Measurements from ENCODE around the gene RAB40C. TPM values are rescaled to one million over a fixed set of nuclear protein-coding genes. Genes with fewer than 3 reads are reported as not detected.
A peak's percentile ranks its signal among the peaks of the same experiment; 100 is the strongest.

RAB40C gene
- polyA plus RNA-seq, 2 of the 4 experiments (the other 2 are of a cell fraction), result 4.4 to 9.7 TPM

DNA sequence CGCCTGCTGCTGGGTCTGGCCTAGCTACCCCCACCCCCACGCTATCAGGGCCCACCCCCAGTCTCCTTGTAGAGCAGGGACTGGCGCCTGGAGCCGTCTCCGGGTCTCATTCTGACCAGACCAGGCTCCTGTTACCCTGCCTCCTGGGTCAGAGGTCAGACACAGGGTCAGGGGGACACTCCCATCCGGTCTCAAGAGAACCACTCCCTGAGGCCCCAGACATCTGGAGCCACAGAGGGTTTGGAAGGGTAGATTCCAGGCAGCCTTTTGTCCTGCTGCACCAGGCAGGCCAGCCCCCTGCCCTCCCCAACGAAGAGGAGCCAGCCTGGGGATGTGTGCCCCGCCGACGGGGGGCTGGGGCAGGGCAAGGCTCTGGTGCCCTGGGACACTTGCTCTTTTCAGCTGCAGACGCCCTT is 40.0 kb downstream of the RAB40C start:
- TF ChIP-seq KDM5A (IDR thresholded peaks at IDR 0.05), result no peak
- no peak for TF ChIP-seq FOSL2 (IDR thresholded peaks at IDR 0.05)
- TF ChIP-seq FOSL2 (CRISPR knock-in tag; IDR thresholded peaks at IDR 0.05), result no peak
- no peak for TF ChIP-seq MAZ (IDR thresholded peaks at IDR 0.05; ENCODE audit: borderline replicate concordance, low read depth, low read length)
- TF ChIP-seq RAD21 (conservative IDR thresholded peaks at IDR 0.05 in 1 of 2, IDR thresholded peaks at IDR 0.05 in 1 of 2), result no peak
- TF ChIP-seq, protein P1, sequence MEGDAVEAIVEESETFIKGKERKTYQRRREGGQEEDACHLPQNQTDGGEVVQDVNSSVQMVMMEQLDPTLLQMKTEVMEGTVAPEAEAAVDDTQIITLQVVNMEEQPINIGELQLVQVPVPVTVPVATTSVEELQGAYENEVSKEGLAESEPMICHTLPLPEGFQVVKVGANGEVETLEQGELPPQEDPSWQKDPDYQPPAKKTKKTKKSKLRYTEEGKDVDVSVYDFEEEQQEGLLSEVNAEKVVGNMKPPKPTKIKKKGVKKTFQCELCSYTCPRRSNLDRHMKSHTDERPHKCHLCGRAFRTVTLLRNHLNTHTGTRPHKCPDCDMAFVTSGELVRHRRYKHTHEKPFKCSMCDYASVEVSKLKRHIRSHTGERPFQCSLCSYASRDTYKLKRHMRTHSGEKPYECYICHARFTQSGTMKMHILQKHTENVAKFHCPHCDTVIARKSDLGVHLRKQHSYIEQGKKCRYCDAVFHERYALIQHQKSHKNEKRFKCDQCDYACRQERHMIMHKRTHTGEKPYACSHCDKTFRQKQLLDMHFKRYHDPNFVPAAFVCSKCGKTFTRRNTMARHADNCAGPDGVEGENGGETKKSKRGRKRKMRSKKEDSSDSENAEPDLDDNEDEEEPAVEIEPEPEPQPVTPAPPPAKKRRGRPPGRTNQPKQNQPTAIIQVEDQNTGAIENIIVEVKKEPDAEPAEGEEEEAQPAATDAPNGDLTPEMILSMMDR (IDR thresholded peaks at IDR 0.05), result no peak
- no peak for TF ChIP-seq GATA3 (IDR thresholded peaks at IDR 0.05; ENCODE audit: borderline replicate concordance)
- 83% methylated on average over 7 of the region's 11 CpGs for WGBS (ENCODE audit: missing lambda C conversion rate)
- Histone ChIP-seq H3K4me2 (no peak overlapping the region), H3K4me3 (no peak overlapping the region), H3K4me1 (peaks cover 46% of the 10 kb centered on the region), H3K9me3 (no peaks in the 10 kb centered on the region), H3K27ac (peak overlapping the region in 1 of 2 experiments; percentile 30; a peak in 1 of 6 replicates)
- no peak for FAIRE-seq
- ATAC-seq, result no peak
- POLR2A ChIA-PET, result interaction anchor here (0.7 kb wide), 1 partner anchor 31 kb away, joined by 3 read pairs; no protein-coding TSS in a partner anchor
- no peak for DNase-seq (ENCODE audit: low read depth in 1 of 2, low spot score in 1 of 2)
- CTCF ChIA-PET, result interaction anchor here (1.4 kb wide), 1 partner anchor 51 kb away, joined by 4 read pairs; no protein-coding TSS in a partner anchor

DNA sequence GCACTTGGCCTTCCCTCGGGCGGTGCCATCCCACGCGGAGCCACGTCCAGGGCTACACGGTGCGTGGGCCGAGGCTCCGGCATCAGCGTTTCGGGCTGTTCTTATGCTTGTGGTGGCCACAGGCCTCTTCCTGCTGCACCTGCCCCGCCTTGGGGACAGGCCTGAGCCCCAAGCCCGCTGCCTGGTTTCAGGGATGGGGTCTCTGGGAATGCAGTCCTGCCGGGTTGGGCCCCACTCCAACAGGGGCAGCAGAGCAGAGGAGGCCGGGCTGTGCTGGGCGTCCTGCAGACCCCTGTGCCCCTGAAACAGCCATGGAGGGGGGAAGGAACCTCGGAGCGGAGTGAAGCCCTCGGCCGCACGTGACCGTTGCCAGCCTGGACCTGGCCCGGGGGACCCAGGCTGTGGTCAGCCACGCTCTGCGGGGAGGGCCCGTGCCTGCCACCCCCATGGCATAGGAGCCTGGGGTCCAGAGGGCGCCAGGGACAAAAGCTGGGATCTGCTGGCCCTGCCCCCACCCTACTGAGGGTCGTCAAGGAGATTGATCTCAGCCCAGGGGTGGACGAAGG is 40.5 kb downstream of the RAB40C start:
- ATAC-seq (no peak), FAIRE-seq (no peak), DNase-seq (ENCODE audit: low read depth in 1 of 2, low spot score in 1 of 2) (no peak)
- peak overlapping the region in 1 of 2 experiments; percentile 30; a peak in 1 of 6 replicates for H3K27ac ChIP-seq
- no peaks in the 10 kb centered on the region for H3K9me3 ChIP-seq
- POLR2A ChIA-PET, result no interaction called here
- H3K4me3 ChIP-seq, result no peak overlapping the region
- H3K4me1 ChIP-seq, result peaks cover 51% of the 10 kb centered on the region
- CTCF ChIA-PET, result no interaction called here
- no peak overlapping the region for H3K4me2 ChIP-seq
- 90% methylated on average over 11 of the region's 29 CpGs for WGBS (ENCODE audit: missing lambda C conversion rate)
- TF ChIP-seq RARB (CRISPR knock-in tag; IDR thresholded peaks at IDR 0.05) (no peak), MYC (IDR thresholded peaks at IDR 0.05; ENCODE audit: borderline replicate concordance, low read length) (no peak), HOXB13 (CRISPR knock-in tag; IDR thresholded peaks at IDR 0.05; ENCODE audit: low read depth) (no peak), SREBF2 (IDR thresholded peaks at IDR 0.05) (no peak), HOXB5 (CRISPR knock-in tag; IDR thresholded peaks at IDR 0.05) (no peak), FOSB (CRISPR knock-in tag; IDR thresholded peaks at IDR 0.05) (no peak), ZNF302 (CRISPR knock-in tag; IDR thresholded peaks at IDR 0.05) (no peak), TP53 (CRISPR knock-in tag; IDR thresholded peaks at IDR 0.05) (no peak), RNF2 (IDR thresholded peaks at IDR 0.05; ENCODE audit: borderline replicate concordance, low read depth) (no peak), SMC3 (IDR thresholded peaks at IDR 0.05) (no peak), CEBPB (IDR thresholded peaks at IDR 0.05) (no peak), ESRRA (IDR thresholded peaks at IDR 0.05; ENCODE audit: borderline replicate concordance, low read length) (no peak)
- TF ChIP-seq, protein P2, sequence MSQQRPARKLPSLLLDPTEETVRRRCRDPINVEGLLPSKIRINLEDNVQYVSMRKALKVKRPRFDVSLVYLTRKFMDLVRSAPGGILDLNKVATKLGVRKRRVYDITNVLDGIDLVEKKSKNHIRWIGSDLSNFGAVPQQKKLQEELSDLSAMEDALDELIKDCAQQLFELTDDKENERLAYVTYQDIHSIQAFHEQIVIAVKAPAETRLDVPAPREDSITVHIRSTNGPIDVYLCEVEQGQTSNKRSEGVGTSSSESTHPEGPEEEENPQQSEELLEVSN (IDR thresholded peaks at IDR 0.05; ENCODE audit: borderline replicate concordance, low read depth), result no peak

DNA sequence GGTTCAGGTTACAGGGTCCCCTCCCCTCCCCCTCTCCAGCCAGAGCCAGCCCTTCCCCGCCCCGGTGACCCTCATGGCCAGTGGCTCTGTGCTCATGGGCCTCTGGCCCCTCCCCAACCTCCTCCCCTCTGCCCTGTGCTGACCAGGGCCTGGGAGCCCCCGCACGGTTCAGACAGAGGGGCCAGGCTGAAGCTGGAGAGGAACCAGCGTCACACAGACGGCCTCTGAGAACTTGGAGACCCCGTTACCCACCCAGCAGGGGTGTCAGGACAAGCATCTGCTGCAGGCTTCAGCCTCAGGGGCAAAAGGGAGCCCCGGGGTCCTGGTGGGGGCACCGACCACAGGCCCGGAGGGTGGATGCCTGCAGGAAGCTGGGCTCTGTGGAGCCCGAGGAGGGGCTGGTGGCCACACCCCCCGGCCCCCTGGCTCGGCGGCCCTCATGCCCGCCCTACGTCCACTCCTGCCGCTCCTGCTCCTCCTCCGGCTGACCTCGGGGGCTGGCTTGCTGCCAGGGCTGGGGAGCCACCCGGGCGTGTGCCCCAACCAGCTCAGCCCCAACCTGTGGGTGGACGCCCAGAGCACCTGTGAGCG is 41.0 kb downstream of the RAB40C start, which contains the start of gene WFIKKN1:
WFIKKN1 (plus strand) TSS at position 171 of the 591 bp plus-strand sequence; CDS start at position 440, 269 bp downstream.
- TF ChIP-seq, protein P3, sequence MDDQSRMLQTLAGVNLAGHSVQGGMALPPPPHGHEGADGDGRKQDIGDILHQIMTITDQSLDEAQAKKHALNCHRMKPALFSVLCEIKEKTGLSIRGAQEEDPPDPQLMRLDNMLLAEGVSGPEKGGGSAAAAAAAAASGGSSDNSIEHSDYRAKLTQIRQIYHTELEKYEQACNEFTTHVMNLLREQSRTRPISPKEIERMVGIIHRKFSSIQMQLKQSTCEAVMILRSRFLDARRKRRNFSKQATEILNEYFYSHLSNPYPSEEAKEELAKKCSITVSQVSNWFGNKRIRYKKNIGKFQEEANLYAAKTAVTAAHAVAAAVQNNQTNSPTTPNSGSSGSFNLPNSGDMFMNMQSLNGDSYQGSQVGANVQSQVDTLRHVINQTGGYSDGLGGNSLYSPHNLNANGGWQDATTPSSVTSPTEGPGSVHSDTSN (IDR thresholded peaks at IDR 0.05), result 0 out of 2 replicates have a peak, but pooled peaks have one; percentile 24
- TF ChIP-seq BHLHE40 (IDR thresholded peaks at IDR 0.05; ENCODE audit: low read depth, low read length), result no peak
- Histone ChIP-seq H3K4me2 (no peak within 1 kb of the TSS), H3K27ac (peak within 1 kb of the TSS in 1 of 2 experiments; percentile 48; a peak in 3 of 6 replicates), H3K9me3 (no peaks in the 10 kb centered on the region), H3K4me1 (peaks cover 48% of the 10 kb centered on the region), H3K4me3 (no peak within 1 kb of the TSS)
- POLR2A ChIA-PET, result no interaction called here
- FAIRE-seq, result no peak
- CTCF ChIA-PET, result no interaction called here
- ATAC-seq, result no peak
- WGBS (ENCODE audit: missing lambda C conversion rate), result 53% methylated on average over 6 of the region's 23 CpGs
- no peak for DNase-seq (ENCODE audit: low read depth in 1 of 2, low spot score in 1 of 2)

Data from A549 (cell line).